HG03039 (cell line): ENCODE measurements around the gene TMEM89.

Experiments
- ATAC-seq: cut with Tn5 transposase; IDR thresholded peaks from one replicate; pipeline ENCODE4 v1.9.1; 2021; ENCODE audit warnings: mild to moderate bottlenecking, moderate library complexity; ENCODE audit not compliant: unreplicated experiment

TMEM89 gene

GRCh38 chr3:48621461-48621869 is at the start of gene TMEM89:
Gene TMEM89 (minus strand): TSS chr3:48621769. CDS start chr3:48621756, 13 bp downstream.
- ATAC-seq: no peak

GRCh38 chr3:48664929-48665328 is 43.4 kb upstream of the TMEM89 start:
- ATAC-seq: no peak

GRCh38 chr3:48664313-48664644 is 42.7 kb upstream of the TMEM89 start:
- ATAC-seq: no peak

- peak; percentile 75 for ATAC-seq
Observed at GRCh38 chr3:48663489-48664312, 42.1 kb upstream of the TMEM89 start.

- no peak for ATAC-seq
Observed at GRCh38 chr3:48662753-48663488, 41.4 kb upstream of the TMEM89 start, which contains the start of gene CELSR3. Gene CELSR3 (minus strand): TSS chr3:48662886. CDS start chr3:48662634, 252 bp downstream.

GRCh38 chr3:48662145-48662752 is 40.7 kb upstream of the TMEM89 start:
- ATAC-seq: no peak

GRCh38 chr3:48661501-48662144 is 40.1 kb upstream of the TMEM89 start:
- no peak for ATAC-seq

GRCh38 chr3:48660800-48661400 is 39.3 kb upstream of the TMEM89 start:
- ATAC-seq: no peak

- ATAC-seq: no peak
Observed at GRCh38 chr3:48656841-48657281, 35.3 kb upstream of the TMEM89 start.

GRCh38 chr3:48656061-48656840 is 34.7 kb upstream of the TMEM89 start:
- ATAC-seq: no peak

- no peak for ATAC-seq
Observed at GRCh38 chr3:48655606-48656005, 34.0 kb upstream of the TMEM89 start.

GRCh38 chr3:48655063-48655462 is 33.5 kb upstream of the TMEM89 start:
- no peak for ATAC-seq

GRCh38 chr3:48652923-48653715 is 31.6 kb upstream of the TMEM89 start:
- no peak for ATAC-seq

GRCh38 chr3:48651771-48652170 is 30.2 kb upstream of the TMEM89 start:
- no peak for ATAC-seq

GRCh38 chr3:48650723-48651122 is 29.2 kb upstream of the TMEM89 start:
- no peak for ATAC-seq

- no peak for ATAC-seq
Observed at GRCh38 chr3:48648188-48648850, 26.8 kb upstream of the TMEM89 start.

- no peak for ATAC-seq
Observed at GRCh38 chr3:48647714-48648113, 26.1 kb upstream of the TMEM89 start.

GRCh38 chr3:48644898-48645760 is 23.6 kb upstream of the TMEM89 start:
- no peak for ATAC-seq
